ENCODE data around the gene FBXL19.

DNA sequence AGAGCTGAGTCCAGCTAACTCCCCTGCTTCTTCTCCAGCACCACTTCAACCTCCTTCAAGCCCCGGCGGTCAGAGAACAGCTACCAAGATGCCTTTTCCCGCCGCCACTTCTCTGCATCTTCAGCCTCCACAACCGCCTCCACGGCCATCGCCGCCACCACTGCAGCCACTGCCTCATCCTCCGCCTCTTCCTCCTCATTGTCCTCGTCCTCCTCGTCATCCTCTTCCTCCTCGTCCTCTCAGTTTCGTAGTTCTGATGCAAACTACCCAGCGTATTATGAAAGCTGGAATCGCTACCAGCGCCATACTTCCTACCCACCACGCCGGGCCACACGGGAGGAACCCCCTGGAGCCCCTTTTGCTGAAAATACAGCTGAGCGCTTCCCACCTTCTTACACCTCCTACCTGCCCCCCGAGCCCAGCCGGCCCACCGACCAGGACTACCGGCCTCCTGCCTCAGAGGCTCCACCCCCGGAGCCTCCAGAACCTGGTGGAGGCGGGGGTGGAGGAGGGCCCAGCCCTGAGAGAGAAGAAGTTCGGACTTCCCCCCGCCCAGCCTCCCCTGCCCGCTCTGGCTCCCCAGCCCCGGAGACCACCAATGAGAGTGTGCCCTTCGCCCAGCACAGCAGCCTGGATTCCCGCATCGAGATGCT is 41.3 kb downstream of the FBXL19 start:
- TF ChIP-seq EZH2 (IDR thresholded peaks at IDR 0.05; ENCODE audit: borderline replicate concordance) (no peak), EZH2phosphoT487 (IDR thresholded peaks at IDR 0.05; ENCODE audit: low read depth, severe bottlenecking, unreplicated experiment) (no peak)
- TF ChIP-seq, protein P1, sequence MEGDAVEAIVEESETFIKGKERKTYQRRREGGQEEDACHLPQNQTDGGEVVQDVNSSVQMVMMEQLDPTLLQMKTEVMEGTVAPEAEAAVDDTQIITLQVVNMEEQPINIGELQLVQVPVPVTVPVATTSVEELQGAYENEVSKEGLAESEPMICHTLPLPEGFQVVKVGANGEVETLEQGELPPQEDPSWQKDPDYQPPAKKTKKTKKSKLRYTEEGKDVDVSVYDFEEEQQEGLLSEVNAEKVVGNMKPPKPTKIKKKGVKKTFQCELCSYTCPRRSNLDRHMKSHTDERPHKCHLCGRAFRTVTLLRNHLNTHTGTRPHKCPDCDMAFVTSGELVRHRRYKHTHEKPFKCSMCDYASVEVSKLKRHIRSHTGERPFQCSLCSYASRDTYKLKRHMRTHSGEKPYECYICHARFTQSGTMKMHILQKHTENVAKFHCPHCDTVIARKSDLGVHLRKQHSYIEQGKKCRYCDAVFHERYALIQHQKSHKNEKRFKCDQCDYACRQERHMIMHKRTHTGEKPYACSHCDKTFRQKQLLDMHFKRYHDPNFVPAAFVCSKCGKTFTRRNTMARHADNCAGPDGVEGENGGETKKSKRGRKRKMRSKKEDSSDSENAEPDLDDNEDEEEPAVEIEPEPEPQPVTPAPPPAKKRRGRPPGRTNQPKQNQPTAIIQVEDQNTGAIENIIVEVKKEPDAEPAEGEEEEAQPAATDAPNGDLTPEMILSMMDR (IDR thresholded peaks at IDR 0.05; ENCODE audit: poor library complexity): no peak

All from hepatocyte (in vitro differentiated cells).